GM10266 (cell line): ENCODE data around the gene HACD2.

ENCODE experiments used
- DNase-seq: peaks from one replicate; pipeline ENCODE4 v3.0.0; 2012; ENCODE audit errors: extremely low spot score
- CTCF ChIP-seq: IDR thresholded peaks from 2 replicates; pipeline ENCODE4 v1.5.1; 2012; ENCODE audit warnings: mild to moderate bottlenecking, low read depth; ENCODE audit not compliant: control insufficient read depth, insufficient read depth; ENCODE audit errors: missing control alignments

Gene HACD2

GRCh38 chr3:123552095-123552714 lies 32.6 kb downstream of the HACD2 start:
- peak; percentile 44 for TF ChIP-seq CTCF
- no peak for DNase-seq

- DNase-seq = no peak
These were observed 36.9 kb downstream of the HACD2 start for GRCh38 chr3:123547881-123548519.

GRCh38 chr3:123546133-123546755 lies 38.6 kb downstream of the HACD2 start:
- TF ChIP-seq CTCF = no peak
- DNase-seq = no peak

More at GRCh38 chr3:123547881-123548519, 36.9 kb downstream of the HACD2 start:
- TF ChIP-seq CTCF = no peak

- no peak for TF ChIP-seq CTCF
- DNase-seq = no peak
These were observed 40.9 kb downstream of the HACD2 start for GRCh38 chr3:123543950-123544349.

GRCh38 chr3:123540285-123540684 lies 44.6 kb downstream of the HACD2 start:
- no peak for TF ChIP-seq CTCF
- DNase-seq = peak; percentile 16

- DNase-seq = peak; percentile 18
- no peak for TF ChIP-seq CTCF
These were observed 48.5 kb downstream of the HACD2 start for GRCh38 chr3:123536153-123536895.
